ENCODE measurements around the gene ZNF202. TPM values are rescaled to one million over a fixed set of nuclear protein-coding genes. Genes with fewer than 3 reads are reported as not detected.
"Not testable (repeated sequence)": the region's sequence is repeated elsewhere in the genome, so short reads cannot be mapped to it uniquely, and the experiment has no call there.

Gene ZNF202
- polyA plus RNA-seq, 1 experiment, result 10.0 TPM

DNA sequence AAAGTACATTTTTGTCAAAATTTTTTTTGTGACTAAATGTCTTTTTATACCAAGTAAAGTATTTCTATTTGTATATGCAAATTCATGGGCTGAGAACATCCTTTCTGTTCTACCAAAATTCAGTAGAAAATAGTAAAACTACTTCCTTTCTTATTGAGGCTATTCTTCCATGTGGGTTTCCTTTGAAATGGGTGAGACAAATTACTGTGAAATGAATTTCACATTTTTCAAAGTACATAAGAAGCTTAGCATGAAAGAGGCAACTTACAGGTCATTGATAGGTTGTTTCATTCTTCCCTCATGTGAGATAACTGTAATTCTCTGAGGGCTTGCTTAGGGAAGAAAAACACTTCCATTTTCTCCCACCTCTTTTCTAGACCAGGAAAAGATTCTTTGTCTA lies 13.9 kb upstream of the ZNF202 start:
- Histone ChIP-seq H3K9me3 (ENCODE audit: control insufficient read depth, insufficient read depth, low read length) (no peaks in the 10 kb centered on the region), H3K4me3 (ENCODE audit: low read depth, low read length) (no peak overlapping the region), H3K27me3 (ENCODE audit: control insufficient read depth, insufficient read depth, low read length) (peaks cover 9% of the 10 kb centered on the region), H3K27ac (ENCODE audit: low read depth, low read length) (no peak overlapping the region)
- CTCF ChIA-PET, result no interaction called here
- no peak for DNase-seq (ENCODE audit: low read depth, low spot score)
- TF ChIP-seq CTCF (IDR thresholded peaks at IDR 0.05; ENCODE audit: low read depth, low read length), result no peak
- POLR2A ChIA-PET, result no interaction called here

- DNase-seq (ENCODE audit: low read depth, low spot score), result no peak
- Histone ChIP-seq H3K27ac (ENCODE audit: low read depth, low read length) (no peak within 1 kb of the TSS), H3K4me3 (ENCODE audit: low read depth, low read length) (no peak within 1 kb of the TSS), H3K27me3 (ENCODE audit: control insufficient read depth, insufficient read depth, low read length) (peaks cover 9% of the 10 kb centered on the region), H3K9me3 (ENCODE audit: control insufficient read depth, insufficient read depth, low read length) (no peaks in the 10 kb centered on the region)
- ChIA-PET CTCF (no interaction called here), POLR2A (no interaction called here)
- TF ChIP-seq CTCF (IDR thresholded peaks at IDR 0.05; ENCODE audit: low read depth, low read length), result no peak
These were observed 12.7 kb upstream of the ZNF202 start, which contains the start of gene OR6X1 for GRCh38 chr11:123754101-123754568. Gene OR6X1, minus strand, starts transcription at chr11:123754518. Its CDS starts 0 bp downstream, at chr11:123754518.

DNA sequence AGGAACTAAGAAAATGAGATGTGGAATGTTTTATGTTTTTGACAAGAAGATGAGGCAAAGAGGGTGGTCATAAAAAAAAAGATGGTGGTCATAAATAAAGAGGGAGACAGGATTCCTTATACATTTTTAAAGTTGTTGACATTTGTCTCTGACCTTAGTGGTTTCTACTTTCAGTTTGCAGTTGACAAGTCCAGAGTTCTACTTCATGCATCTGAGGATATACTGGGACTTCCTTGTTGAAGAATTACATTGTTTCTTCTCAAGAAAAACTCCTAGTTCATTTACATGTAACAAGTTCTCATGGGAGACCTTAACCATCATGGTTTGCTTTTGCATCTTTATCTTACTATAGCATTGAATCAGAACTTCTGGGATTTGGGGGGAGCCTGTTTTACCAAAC lies 11.7 kb upstream of the ZNF202 start:
- no peak for DNase-seq (ENCODE audit: low read depth, low spot score)
- no peak overlapping the region for H3K27ac ChIP-seq (ENCODE audit: low read depth, low read length)
- TF ChIP-seq CTCF (IDR thresholded peaks at IDR 0.05; ENCODE audit: low read depth, low read length), result no peak
- H3K4me3 ChIP-seq (ENCODE audit: low read depth, low read length), result no peak overlapping the region
- peaks cover 9% of the 10 kb centered on the region for H3K27me3 ChIP-seq (ENCODE audit: control insufficient read depth, insufficient read depth, low read length)
- CTCF ChIA-PET, result no interaction called here
- no peaks in the 10 kb centered on the region for H3K9me3 ChIP-seq (ENCODE audit: control insufficient read depth, insufficient read depth, low read length)
- POLR2A ChIA-PET, result no interaction called here

DNA sequence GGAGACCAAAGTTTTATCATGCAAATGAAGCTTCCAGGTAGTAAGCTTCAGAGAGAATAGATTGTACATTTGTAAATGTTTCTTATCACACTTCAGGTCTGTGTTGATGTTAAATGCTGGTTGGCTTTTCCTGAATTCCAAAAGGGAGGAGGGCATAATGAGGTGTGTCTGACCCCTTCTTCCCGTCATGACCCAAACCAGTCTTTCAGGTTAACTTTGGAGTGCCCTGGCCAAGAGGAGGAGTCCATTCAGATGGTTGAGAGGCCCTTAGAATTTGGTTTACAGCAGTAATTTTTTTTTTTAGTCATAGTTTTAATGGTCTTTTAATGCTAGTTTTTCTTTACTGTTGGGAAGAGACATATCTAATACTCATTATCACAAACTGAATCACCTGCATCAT lies 10.3 kb upstream of the ZNF202 start:
- TF ChIP-seq CTCF (IDR thresholded peaks at IDR 0.05; ENCODE audit: low read depth, low read length), result no peak
- no peak for DNase-seq (ENCODE audit: low read depth, low spot score)
- Histone ChIP-seq H3K4me3 (ENCODE audit: low read depth, low read length) (no peak overlapping the region), H3K27me3 (ENCODE audit: control insufficient read depth, insufficient read depth, low read length) (peaks cover 3% of the 10 kb centered on the region), H3K27ac (ENCODE audit: low read depth, low read length) (no peak overlapping the region), H3K9me3 (ENCODE audit: control insufficient read depth, insufficient read depth, low read length) (no peaks in the 10 kb centered on the region)
- POLR2A ChIA-PET, result no interaction called here
- CTCF ChIA-PET, result no interaction called here

- POLR2A ChIA-PET; H3K27ac ChIP-seq (ENCODE audit: low read depth, low read length); CTCF ChIA-PET; DNase-seq (ENCODE audit: low read depth, low spot score); H3K9me3 ChIP-seq (ENCODE audit: control insufficient read depth, insufficient read depth, low read length); H3K4me3 ChIP-seq (ENCODE audit: low read depth, low read length); H3K27me3 ChIP-seq (ENCODE audit: control insufficient read depth, insufficient read depth, low read length): not testable (repeated sequence)
These were observed 6.9 kb upstream of the ZNF202 start for GRCh38 chr11:123748349-123748748.
